GM19239 (cell line): ENCODE results near the gene LRRIQ4.

Experiments used
- DNase-seq: peaks from one replicate; pipeline ENCODE4 v3.0.0; 2011; ENCODE audit warnings: low spot score; ENCODE audit not compliant: insufficient read length
- FAIRE-seq: peaks from 2 replicates; lab custom pipeline; 2011; peaks lifted over from hg19 to GRCh38; lab: Jason Lieb, UNC

LRRIQ4 gene

DNA sequence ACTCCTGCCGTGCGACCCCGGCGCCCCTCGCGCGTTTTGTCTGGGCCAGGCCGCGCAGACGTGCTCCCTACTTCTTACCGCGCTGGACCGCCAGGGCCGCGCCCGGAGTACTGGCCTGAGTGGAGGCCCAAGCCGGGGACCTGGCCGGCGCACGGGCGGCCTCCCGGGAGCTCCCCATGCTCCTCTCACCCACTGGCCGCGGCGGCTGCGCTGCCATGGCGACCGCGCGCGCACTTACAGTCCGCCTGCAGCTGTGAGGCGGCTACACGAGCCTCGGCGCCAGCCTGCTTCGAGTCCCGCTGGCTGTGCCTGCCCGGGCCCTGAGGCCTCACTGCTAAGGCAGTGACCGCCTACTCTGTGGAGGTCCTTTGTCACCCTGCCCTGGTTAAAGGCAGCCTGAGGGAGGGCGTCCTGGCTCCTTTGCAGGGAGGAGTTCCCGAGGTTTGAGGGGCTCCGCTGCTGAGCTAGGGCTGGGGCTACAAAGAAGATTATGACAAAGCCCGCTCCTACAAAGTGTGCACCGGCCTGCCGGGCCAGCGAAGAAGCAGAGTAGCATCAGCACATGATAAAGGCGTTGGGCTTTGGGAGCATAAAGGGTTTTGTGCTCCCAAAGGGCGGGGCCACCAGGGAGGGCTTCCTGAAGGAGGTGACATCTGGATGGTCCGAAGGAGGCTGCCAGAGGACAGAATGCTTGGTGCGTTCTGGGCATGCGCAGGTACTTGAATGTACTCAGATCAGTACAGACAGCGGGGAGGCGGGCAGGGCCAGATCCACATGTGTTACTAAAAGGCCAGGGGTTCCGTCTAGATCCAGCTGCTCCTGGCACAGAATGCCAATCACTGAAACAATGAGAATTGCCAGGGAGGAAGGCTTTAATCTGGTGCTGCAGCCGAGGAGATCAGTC is at the start of gene LRRIQ4, which contains the start of gene LRRC34:
Gene LRRIQ4, plus strand, starts transcription at position 539 of the 904 bp plus-strand sequence. CDS start 9,052 bp downstream, outside the sequence.
Gene LRRC34, minus strand, starts transcription at position 573 of the 904 bp plus-strand sequence. Its CDS starts 356 bp downstream, at position 217.
- peak; percentile 98 for FAIRE-seq

DNA sequence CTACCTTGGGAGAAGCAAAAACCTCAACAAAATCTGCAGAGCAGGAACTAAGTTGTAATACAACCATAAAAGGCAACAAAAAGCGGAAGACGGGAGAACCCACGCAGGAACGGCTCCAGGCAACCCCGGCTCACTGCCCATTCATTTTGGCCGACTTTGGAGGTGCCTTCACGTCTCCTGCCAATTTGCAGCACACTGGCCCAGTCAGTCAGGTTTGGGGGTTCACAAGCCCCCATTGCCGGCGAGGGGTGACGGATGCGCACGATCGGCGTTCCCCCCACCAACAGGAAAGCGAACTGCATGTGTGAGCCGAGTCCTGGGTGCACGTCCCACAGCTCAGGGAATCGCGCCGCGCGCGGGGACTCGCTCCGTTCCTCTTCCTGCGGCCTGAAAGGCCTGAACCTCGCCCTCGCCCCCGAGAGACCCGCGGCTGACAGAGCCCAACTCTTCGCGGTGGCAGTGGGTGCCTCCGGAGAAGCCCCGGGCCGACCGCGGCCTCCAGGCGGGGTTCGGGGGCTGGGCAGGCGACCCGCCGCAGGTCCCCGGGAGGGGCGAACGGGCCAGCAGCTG is 48.3 kb upstream of the LRRIQ4 start:
- DNase-seq (no peak), FAIRE-seq (peak; percentile 52)

More for the DNA sequence above, at the start of gene LRRIQ4, which contains the start of gene LRRC34:
- peak; percentile 47 for DNase-seq

DNA sequence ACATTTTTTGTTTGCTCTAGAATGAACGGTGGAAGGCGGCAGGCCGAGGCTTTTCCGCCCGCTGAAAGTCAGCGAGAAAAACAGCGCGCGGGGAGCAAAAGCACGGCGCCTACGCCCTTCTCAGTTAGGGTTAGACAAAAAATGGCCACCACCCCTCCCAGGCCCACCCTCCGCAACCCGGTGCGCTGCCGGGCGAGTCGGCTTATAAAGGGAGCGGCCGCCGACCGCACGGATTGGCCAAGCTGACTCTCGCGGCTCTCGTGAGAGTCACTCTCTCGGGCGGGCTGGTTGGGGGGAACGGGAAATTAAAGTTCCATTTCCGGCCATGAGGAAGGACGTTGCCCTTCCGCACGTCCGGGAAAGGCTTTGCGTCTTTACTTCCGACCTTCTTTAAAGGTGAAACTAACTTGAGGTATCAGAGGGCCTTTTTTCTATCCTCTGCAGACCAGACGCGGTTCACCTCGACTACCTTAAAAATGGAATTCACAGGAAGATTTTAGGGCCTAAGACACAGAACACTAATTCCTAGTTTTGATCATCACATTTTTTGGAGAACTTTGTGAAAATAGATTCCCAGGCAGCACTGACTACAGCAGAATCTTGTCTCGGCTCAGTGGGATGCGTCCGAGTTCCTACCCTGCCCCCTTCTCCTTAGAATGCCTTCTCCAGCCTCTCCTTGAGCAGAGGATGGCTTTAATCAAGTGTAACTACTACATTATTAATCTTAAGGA is 47.6 kb upstream of the LRRIQ4 start, which contains the start of gene TERC:
Gene TERC, minus strand, starts transcription at position 179 of the 731 bp plus-strand sequence.
- DNase-seq (peak; percentile 72), FAIRE-seq (peak; percentile 98)

DNA sequence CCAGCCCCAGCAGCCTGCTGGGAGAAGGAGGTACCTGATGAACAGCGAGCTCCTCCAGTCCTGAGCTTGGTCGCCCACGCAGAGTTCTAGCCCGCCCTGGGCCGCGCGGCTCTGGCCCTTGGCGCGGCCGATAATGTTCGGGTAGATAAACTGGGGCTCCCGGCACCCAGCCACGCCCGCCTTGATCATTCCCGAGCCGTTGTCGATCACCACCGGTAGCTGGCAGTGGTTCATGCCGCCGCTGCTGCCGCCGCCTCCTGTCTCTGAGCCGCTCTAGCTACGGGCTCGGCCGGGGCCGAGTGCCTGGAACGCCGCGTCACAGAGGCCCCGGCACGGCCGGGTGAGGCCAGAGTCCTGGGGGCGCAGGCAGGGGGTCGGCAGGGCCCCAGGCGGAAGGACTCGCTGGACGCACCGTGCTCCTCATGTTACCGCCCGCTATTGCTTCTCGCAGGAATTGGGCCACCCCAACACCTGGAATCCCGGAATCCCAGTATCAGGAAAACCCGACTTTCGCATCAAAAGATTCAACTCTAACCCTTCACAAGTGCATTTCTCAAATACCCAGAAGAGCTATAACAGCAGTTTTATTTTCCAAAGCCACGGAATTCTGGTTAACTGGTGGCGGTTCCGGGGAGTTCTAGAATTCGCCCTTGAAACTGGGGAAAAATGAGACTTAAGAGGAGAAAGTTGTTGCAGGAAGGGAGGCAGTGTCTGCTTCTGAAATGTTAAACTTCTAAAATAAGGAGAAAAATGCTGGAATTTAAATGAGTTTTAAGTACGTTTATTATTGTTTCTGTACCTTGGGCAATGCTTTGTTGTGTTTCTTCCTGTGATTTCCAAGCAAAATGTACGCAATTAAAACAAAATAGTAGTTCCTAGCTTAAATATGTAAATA is 43.1 kb upstream of the LRRIQ4 start, which contains the start of gene ACTRT3:
Gene ACTRT3, minus strand, starts transcription at position 275 of the 895 bp plus-strand sequence. Its CDS starts 41 bp downstream, at position 234.
- FAIRE-seq: peak; percentile 56
- peak; percentile 52 for DNase-seq

DNA sequence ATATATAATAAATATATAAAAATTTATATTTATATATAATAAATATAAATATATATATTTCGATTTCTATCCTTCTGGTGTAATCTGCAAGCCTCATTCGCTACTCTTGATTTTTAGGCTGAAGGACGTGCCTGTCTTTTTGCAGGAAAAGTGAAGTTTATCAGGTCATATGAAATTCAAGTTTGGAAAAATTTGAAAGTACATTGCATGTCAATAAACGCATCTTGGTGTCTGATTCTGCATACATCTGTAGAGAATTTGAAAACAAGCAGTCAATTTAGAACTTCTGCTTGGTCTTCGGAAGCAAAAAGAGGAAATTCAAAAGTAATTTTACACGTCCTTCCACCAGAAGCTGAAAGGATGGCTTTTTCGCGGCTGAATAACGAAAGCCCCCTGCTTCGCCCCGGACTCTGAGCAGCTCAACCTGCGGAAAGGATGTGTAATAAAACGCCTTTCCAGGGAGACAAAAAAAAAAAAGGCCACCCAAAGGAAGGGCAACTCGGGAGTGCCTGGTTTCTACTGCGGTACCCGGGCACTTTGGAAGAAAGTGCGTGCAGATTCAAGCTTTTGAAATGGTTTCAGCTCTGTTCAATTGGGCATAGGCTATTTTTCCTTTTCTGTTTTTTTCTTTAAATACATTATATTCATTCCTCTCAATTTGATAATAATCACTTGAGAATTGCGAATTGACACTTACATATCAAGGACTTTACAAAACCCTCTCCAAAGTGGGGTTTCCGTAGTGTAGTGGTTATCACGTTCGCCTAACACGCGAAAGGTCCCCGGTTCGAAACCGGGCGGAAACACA is 41.0 kb upstream of the LRRIQ4 start:
- FAIRE-seq (no peak), DNase-seq (peak; percentile 7)

DNA sequence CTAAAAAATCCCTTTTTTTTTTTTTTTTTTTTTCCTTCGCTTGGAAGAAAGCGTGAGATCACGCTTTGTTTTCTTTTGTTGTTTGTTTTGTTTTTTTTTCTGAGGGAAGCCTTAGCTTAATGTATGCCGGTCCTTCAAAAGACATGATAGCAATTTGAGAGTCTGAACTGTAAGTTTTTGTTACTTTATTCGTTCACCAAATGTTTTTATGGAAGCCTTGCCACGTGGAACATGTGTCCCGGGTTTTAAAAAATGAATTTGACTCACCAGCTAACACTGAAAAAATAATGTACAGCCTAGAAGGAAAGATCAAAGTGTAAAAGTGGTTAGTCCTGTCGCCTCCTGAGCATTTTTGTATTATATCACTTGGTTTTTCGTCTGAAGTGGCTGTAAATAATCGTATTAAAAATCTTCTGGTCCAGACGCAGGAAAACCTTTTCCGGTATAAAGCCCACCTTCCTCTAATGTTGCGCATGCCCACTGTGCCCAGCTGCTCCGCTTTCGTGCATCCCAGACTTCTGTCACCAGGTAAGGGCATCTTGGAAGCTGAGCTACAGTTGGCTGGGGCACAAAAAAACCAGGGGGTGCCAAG is 40.3 kb upstream of the LRRIQ4 start:
- DNase-seq (peak; percentile 7), FAIRE-seq (no peak)

DNA sequence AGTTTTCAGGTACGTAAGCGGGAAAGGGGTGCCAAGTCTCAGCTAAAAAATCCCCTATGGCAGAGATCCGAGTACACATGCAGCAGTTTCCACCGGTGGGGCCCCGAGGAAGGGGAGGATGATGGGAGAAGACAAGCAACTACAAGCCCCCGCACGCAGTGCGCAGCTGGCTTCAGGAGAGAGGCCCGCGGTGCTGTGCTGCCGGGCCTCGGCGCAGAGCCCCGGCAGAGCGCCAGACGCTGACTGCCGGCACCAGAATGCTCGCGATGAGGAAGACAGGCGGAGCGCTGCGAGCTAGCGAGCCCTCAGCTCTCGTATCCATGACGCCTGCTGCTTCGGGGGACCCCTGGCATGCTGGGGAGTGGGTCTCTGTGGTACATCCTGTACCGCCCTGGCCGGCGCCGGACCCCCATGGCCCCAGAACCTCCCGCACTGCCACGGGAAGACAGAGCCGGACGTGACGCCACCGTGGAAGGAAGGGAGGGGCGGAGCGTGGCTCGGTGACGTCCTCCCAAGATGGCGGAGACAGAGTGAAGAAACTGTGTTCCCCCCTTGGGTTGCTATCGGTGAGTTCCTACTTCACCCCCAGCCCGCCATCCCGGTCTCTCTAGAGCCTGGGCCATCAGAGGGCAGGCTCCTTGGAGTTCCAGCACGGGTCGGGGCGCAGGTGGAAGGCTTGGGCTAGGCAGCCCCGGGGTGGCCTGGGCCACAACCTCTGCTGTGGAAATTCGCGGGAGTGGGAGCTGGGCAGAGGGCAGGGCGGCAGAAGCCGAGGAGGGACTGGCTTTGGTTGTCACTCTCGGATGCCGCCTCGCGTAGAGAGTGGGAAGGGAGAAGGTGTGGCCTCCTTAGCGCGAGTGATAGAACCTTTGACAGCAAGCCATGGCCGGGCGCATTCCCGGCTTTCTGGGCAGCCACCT is 39.5 kb upstream of the LRRIQ4 start, which contains the start of gene MYNN:
Gene MYNN, plus strand, starts transcription at position 500 of the 920 bp plus-strand sequence. CDS start 900 bp downstream, outside the sequence.
- DNase-seq: peak; percentile 61
- peak; percentile 99 for FAIRE-seq

DNA sequence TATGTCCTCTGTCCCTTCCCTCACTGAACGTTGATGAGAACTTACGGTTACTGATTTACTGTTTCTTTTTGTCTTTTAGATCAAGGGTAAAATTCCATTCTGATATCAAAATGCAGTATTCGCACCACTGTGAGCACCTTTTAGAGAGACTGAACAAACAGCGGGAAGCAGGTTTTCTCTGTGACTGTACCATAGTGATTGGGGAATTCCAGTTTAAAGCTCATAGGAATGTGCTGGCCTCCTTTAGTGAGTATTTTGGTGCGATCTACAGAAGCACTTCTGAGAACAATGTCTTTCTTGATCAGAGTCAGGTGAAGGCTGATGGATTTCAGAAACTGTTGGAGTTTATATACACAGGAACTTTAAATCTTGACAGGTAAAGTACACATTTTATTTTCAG is 38.5 kb upstream of the LRRIQ4 start:
- FAIRE-seq: peak; percentile 8
- DNase-seq: no peak

DNA sequence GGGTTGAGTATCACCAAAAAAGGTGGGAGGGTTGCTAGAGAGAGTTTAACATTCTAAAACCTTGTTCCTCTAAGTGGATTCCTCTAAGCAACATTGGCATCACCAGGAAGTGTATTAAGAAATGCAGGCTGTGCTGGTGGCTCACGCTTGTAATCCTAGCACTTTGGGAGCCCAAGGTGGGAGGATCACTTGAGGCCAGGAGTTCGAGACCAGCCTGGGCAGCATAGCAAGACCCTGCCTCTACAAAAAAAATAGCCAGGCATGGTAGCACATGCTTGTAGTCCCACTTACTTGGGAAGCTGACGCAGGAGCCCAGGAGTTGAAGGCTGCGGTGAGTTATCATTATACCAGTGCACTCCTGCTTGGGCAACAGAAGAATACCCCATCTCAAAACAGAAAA is 34.8 kb upstream of the LRRIQ4 start:
- no peak for DNase-seq
- no peak for FAIRE-seq

DNA sequence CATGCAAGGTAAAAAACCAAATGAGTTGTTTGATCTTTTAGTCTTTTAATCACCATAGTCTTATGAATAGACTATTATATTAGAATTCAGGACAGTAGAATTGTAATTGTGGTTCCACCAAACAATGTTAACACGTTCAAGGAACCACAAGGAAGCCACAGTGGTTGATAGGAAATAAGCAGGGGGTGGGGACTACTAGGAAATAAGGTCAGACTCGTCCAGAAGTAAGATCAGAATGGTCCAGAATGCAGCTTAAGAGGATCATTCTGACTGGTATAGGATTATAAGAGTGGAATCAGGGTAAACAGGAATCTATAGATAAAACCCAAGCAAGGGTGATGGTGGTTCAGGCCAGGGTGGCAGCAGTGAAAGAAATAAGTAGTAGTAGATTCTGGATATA is 31.9 kb upstream of the LRRIQ4 start:
- DNase-seq (no peak), FAIRE-seq (no peak)

DNA sequence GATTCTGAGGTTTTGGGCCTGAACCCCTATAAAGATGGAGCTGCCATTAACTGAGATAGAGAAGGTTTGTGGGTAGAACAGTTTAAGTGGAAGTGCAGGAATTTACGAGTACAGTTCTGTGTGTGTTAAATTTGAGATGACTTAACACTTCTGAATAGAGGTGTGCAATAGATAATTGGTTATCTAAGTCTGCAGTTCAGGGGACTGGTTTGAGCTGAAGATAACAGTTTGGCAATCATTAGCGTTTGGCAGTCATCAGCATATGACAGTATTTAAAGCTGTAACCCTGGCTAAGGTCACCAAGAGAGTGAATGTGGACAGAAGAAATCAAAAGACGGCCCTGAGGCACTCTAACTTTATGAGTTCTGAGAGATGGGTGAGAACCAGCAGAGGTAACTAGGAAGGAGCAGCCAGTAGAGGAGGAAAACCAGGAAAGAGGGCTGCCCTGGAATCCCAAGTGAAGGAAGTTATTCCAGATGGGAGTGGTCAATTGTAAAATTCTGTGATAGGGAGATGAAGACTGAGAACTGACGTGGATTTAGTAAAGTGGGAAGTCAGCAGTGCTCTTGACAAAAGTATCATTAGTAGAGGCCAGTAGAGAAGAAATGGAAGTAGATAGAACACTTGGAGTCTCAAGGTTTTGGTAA is 31.3 kb upstream of the LRRIQ4 start:
- peak; percentile 35 for FAIRE-seq
- DNase-seq: no peak

DNA sequence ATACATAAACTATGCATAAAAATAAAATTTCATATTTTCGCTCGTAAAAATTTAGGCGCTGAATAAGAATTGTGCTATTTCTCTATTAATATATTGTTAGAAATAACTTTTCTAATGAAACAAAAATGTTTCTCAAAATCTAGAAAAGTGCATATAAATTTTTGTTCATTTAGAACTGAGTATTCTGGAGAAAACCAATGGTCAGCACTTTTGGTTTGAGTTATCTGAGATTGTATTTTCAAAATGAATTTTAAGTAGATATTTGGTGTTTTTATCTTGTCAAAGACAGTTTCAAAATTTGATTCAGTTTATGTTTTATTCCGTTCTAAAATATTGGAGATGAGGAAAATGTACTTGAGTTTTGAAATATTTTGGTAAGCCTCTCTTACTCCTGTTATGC is 25.6 kb upstream of the LRRIQ4 start:
- FAIRE-seq (no peak), DNase-seq (no peak)

DNA sequence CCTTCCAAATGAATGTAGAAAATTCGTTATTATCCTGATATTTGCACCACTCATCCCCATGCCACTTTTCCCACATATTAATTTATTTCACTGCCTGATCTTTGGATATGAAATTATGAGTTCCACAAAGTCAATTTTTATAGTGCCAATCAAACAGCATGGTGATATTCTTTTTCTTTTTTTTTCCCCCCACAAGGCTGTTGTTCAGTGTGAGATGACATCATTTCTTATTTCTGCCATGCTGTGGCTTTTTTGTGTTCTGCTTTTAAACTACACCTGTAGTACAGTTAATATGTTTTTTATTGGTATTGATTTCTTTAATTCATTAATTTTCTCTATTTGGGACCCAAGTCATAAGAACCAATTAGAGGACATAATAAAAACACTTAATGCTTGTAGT is 24.9 kb upstream of the LRRIQ4 start:
- DNase-seq (no peak), FAIRE-seq (no peak)

DNA sequence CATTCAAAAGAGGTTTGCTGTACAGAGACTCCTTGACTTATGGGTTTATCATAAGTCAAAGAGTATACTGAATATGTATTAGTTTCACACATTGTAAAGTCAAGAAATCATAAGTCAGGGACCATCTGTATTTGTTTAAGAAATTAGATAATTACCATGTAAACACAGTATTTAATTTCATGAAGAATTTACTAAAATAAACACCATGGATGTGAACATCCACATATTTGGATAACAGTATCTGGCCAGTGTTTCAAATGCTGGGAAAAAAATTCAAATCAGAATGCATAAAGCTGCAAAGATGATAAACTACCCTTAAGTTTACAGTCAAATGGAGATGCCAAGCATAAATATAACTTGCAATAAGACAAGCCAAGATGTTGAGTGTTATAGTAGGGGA is 22.5 kb upstream of the LRRIQ4 start:
- no peak for FAIRE-seq
- DNase-seq: no peak

DNA sequence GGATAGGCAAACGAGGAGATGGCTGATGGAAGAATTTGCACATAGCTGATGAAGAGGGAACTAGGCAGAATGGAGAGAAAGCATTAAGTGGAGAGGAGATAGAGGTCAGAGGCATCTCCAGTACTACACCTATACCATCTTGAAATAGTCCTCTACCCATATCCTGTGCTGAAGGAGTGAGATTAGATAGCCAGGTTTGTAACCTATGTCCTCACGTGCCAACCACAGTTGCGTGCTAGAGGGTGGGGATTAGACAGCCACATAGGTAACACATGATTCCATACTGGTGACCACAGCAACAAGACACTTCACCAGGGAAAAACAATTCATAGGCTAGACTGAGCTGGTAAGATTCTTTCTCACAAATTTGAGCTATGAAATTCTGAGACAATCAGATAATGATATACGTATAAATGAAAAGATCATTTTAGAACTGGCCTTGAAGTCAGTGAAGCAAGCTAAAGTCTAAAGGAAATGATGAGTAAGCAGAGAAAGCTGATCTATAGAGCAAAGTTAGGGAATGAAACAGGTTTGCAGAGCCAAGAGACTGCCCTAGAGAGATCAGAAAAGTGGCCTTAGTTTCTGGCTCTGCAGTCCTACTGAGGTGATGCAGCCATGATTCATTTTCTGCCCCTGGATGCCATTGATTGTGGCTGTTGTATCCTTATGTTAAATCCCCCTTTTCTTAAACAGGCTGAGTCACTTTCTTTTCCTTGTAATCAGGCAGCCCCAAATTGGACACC is 21.8 kb upstream of the LRRIQ4 start:
- FAIRE-seq (no peak), DNase-seq (no peak)

DNA sequence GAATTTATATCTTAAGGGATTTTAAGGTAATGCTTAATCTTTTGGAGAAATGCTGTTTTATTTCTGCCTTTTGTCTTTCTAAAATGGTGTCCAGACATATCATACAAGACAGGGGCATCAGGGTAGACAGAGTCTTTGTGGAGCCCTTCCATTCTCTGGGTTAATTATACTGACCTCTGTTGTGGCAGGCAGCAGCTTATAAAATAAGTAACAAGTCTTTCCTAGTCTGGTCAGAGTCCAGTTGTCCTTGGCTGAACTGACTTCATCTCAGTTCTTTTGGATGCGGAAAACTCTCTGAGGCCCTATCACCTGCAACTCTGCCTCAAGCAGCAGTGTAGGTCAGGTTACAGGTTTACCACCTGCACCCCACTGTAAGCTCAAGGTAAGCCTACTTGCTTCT is 20.3 kb upstream of the LRRIQ4 start:
- FAIRE-seq (no peak), DNase-seq (no peak)
